Smooth muscle cell (in vitro differentiated cells): ENCODE measurements around the gene DZIP1L. TPM values are rescaled to one million over a fixed set of nuclear protein-coding genes. Genes with fewer than 3 reads are reported as not detected.

ENCODE experiments used
- DNase-seq: peaks from one replicate; lab custom pipeline; 2025; ENCODE audit not compliant: unreplicated experiment; lab: John Stamatoyannopoulos, UW
- H2AFZ ChIP-seq: fragments of 200-600 bp; sonication (generic); 2 replicates; pipeline ENCODE4 v1.6.0; 2016; ENCODE audit warnings: antibody characterized with exemption, low read depth, mild to moderate bottlenecking
- H3F3A ChIP-seq: fragments of 200-600 bp; sonication (generic); 2 replicates; pipeline ENCODE4 v1.6.0; 2017; ENCODE audit warnings: antibody characterized with exemption, low read depth
- H3K27ac ChIP-seq: fragments of 200-600 bp; sonication (generic); 2 replicates; pipeline ENCODE4 v1.5.1; 2016; ENCODE audit warnings: low read depth, mild to moderate bottlenecking
- H3K27me3 ChIP-seq: fragments of 200-600 bp; sonication (generic); 2 replicates; pipeline ENCODE4 v1.6.1; 2016; ENCODE audit warnings: low read depth, mild to moderate bottlenecking
- H3K36me3 ChIP-seq: fragments of 200-600 bp; sonication (generic); 2 replicates; pipeline ENCODE4 v1.5.1; 2016; ENCODE audit warnings: low read depth
- H3K4me1 ChIP-seq: fragments of 200-600 bp; sonication (generic); 2 replicates; pipeline ENCODE4 v1.5.1; 2016; ENCODE audit warnings: low read depth
- H3K4me2 ChIP-seq: fragments of 200-600 bp; sonication (generic); 2 replicates; pipeline ENCODE4 v1.6.0; 2016; ENCODE audit warnings: mild to moderate bottlenecking
- H3K4me3 ChIP-seq: fragments of 200-600 bp; sonication (generic); 2 replicates; pipeline ENCODE4 v1.5.1; 2016; ENCODE audit warnings: mild to moderate bottlenecking
- H3K79me2 ChIP-seq: fragments of 200-600 bp; sonication (generic); 2 replicates; pipeline ENCODE4 v1.6.0; 2016; ENCODE audit warnings: low read depth, mild to moderate bottlenecking
- H3K9ac ChIP-seq: fragments of 200-600 bp; sonication (generic); 2 replicates; pipeline ENCODE4 v1.6.0; 2016; ENCODE audit warnings: low read depth
- H3K9me3 ChIP-seq: fragments of 200-600 bp; sonication (generic); replicated peaks from 2 replicates; pipeline ENCODE4 v1.5.1; 2016; ENCODE audit warnings: low read depth
- H4K20me1 ChIP-seq: fragments of 200-600 bp; sonication (generic); 2 replicates; pipeline ENCODE4 v1.6.0; 2016; ENCODE audit warnings: low read depth
- WGBS: methylation state at CpG from one replicate; pipeline ENCODE4 v1.1.7; 2016; ENCODE audit warnings: low lambda C conversion rate; 5-methylcytosine and 5-hydroxymethylcytosine counted together
- polyA plus RNA-seq: library from polyadenylated mRNA; unstranded; fragments of >200 nt; fragmentation: Nextera tagmentation; extraction: Ambion mirVana; gene quantifications from 2 replicates; pipeline ENCODE4 v1.2.1, GENCODE V29; 2016
- total RNA-seq: library from RNA; depleted of rRNA; stranded (reverse); fragments of >200 nt; gene quantifications from 2 replicates; pipeline ENCODE4 v1.2.3, GENCODE V29; 2014
- TF ChIP-seq, protein P1 (sequence below): fragments of 200-600 bp; sonication (generic); IDR thresholded peaks from 2 replicates; pipeline ENCODE4 v1.5.1; 2017; ENCODE audit warnings: borderline replicate concordance, mild to moderate bottlenecking, antibody characterized with exemption; ENCODE audit not compliant: insufficient read depth, poor library complexity, severe bottlenecking

The DZIP1L gene
- total and polyA plus RNA-seq, 2 experiments from 2014 or later: 7.8 to 29.9 TPM

DNA sequence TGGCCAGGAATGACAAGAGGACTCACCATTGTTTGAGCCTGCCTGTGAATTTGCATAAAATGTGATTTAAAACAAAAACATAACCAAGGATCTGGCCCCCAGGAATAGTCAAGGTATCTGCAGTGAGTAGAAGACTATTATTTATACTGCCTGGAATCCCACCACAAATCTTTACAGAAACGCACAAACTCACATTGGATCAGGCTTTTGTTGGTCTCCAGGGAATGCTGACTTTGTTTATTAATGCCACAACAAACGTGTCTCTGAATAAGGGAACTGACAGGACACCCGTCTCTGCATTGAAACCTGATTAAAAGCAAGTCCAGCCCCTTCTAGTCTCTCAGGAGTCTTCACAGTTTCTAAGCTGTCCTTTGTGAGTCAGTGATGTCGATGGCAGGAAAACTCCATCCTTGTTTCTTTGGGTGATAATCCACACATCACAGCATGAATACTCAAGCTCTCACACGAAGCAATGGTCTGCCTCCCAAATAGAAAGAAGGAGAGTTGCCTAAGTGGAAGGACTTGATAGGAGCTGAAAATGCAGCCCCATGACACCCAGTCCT, 67.7 kb downstream of the DZIP1L start:
- H3F3A ChIP-seq: peaks cover 2% of the 10 kb centered on the region
- H3K27ac ChIP-seq: no peak overlapping the region
- H3K9me3 ChIP-seq: no peaks in the 10 kb centered on the region
- no peak overlapping the region for H3K9ac ChIP-seq
- no peaks in the 10 kb centered on the region for H3K27me3 ChIP-seq
- no peaks in the 10 kb centered on the region for H3K36me3 ChIP-seq
- WGBS: 58% methylated on average over 5 of the region's 5 CpGs
- no peak overlapping the region for H3K4me2 ChIP-seq
- no peaks in the 10 kb centered on the region for H4K20me1 ChIP-seq
- no peak overlapping the region for H3K4me3 ChIP-seq
- H2AFZ ChIP-seq: no peak overlapping the region
- DNase-seq: no peak
- H3K79me2 ChIP-seq: no peaks in the 10 kb centered on the region
- peaks cover 10% of the 10 kb centered on the region for H3K4me1 ChIP-seq
- TF ChIP-seq, protein P1, sequence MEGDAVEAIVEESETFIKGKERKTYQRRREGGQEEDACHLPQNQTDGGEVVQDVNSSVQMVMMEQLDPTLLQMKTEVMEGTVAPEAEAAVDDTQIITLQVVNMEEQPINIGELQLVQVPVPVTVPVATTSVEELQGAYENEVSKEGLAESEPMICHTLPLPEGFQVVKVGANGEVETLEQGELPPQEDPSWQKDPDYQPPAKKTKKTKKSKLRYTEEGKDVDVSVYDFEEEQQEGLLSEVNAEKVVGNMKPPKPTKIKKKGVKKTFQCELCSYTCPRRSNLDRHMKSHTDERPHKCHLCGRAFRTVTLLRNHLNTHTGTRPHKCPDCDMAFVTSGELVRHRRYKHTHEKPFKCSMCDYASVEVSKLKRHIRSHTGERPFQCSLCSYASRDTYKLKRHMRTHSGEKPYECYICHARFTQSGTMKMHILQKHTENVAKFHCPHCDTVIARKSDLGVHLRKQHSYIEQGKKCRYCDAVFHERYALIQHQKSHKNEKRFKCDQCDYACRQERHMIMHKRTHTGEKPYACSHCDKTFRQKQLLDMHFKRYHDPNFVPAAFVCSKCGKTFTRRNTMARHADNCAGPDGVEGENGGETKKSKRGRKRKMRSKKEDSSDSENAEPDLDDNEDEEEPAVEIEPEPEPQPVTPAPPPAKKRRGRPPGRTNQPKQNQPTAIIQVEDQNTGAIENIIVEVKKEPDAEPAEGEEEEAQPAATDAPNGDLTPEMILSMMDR: no peak

DNA sequence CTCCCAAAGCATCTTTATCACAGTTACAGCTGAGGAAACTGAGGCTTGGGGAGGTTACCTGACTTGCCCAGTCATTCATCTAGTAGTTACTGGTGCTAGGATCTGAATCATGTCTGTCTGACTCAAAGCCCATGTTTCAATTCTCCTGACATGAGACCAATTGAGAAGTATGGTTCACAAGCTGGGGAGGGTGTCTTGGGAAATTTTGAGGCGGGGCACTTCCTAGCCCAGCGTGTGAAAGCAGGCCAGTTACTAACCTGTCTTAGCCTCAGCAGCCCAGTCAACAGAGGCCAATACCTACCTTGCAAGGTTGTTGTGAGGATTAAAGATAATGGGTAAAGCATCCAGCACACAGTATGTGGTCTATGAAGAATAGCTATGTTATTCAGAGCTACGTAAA, 68.5 kb downstream of the DZIP1L start:
- no peaks in the 10 kb centered on the region for H3K79me2 ChIP-seq

DNA sequence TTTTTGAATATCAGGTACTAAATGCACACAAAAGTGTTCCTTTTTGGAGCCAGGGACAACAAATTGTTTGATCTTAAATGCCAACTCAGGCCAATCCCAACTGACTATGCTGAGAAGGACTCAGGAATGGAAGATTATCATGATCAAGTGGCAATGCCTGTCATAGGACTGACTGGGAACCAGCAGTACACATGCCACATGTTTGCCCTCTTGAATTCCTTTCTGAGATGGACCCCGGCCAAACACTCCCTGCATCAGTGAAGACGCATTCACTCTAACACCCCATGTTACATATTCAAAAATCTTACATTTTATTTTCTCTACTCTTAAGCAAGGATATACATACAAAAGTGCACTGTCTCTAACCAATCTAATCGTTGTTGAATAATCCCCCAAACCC, 69.3 kb downstream of the DZIP1L start:
- H3K4me3 ChIP-seq: no peak overlapping the region
- WGBS: 96% methylated on average over 3 of the region's 3 CpGs
- H3K4me2 ChIP-seq: no peak overlapping the region
- no peaks in the 10 kb centered on the region for H3K36me3 ChIP-seq
- no peak overlapping the region for H3K9ac ChIP-seq
- no peaks in the 10 kb centered on the region for H3K9me3 ChIP-seq
- no peaks in the 10 kb centered on the region for H3K79me2 ChIP-seq
- H3K27me3 ChIP-seq: no peaks in the 10 kb centered on the region
- no peak overlapping the region for H2AFZ ChIP-seq
- no peak overlapping the region for H3K27ac ChIP-seq
- no peaks in the 10 kb centered on the region for H4K20me1 ChIP-seq
- peaks cover 10% of the 10 kb centered on the region for H3K4me1 ChIP-seq
- TF ChIP-seq, protein P1: no peak
- H3F3A ChIP-seq: peaks cover 2% of the 10 kb centered on the region
- no peak for DNase-seq

More for the DNA sequence above, 68.5 kb downstream of the DZIP1L start:
- Histone ChIP-seq H3K9ac (no peak overlapping the region), H3K27ac (no peak overlapping the region), H4K20me1 (no peaks in the 10 kb centered on the region), H3K4me1 (peaks cover 10% of the 10 kb centered on the region), H2AFZ (no peak overlapping the region), H3F3A (peaks cover 2% of the 10 kb centered on the region), H3K27me3 (no peaks in the 10 kb centered on the region), H3K36me3 (no peaks in the 10 kb centered on the region), H3K4me2 (no peak overlapping the region), H3K4me3 (no peak overlapping the region), H3K9me3 (no peaks in the 10 kb centered on the region)
- TF ChIP-seq, protein P1: no peak
- 21% methylated on average over 3 of the region's 3 CpGs for WGBS
- no peak for DNase-seq
